ENCODE measurements around the gene PADI3.

Gene PADI3

DNA sequence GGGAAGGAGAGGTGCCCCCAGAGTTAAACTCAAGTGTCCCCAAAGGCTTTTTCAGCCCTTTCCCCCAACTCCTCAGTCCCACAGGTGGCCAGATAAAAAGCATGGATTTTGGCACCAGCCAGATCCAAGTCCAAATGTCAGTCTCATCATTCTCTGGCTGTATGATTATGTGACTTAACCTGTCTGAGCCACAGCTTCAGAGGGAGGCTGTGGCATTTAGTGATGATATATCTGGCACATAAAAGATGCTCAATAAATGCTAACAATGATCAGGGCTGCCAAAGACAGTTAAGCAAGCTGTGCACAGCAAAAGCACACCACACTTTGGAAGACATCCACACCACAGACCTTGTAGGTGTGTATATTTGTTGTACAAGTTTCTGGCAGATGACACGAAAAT, 5.6 kb upstream of the PADI3 start:
- Histone ChIP-seq H3K27me3 (ENCODE audit: insufficient read depth, insufficient read length) (no peaks in the 10 kb centered on the region), H3K9ac (ENCODE audit: insufficient read length, low read depth) (no peak overlapping the region), H3K4me1 (ENCODE audit: insufficient read depth, insufficient read length) (peaks cover 10% of the 10 kb centered on the region), H3K4me3 (ENCODE audit: insufficient read length, low read depth) (no peak overlapping the region), H3K9me3 (ENCODE audit: insufficient read depth, low read length) (no peaks in the 10 kb centered on the region), H3K36me3 (ENCODE audit: insufficient read depth, insufficient read length, low read length) (no peaks in the 10 kb centered on the region)
- DNase-seq (ENCODE audit: low read depth, low spot score): no peak
- TF ChIP-seq ZNF274 (IDR thresholded peaks at IDR 0.05; ENCODE audit: low read depth, low read length): no peak
- no peak for TF ChIP-seq YY1 (IDR thresholded peaks at IDR 0.05; ENCODE audit: insufficient read depth, insufficient read length)
- no peak for TF ChIP-seq SUZ12 (IDR thresholded peaks at IDR 0.05; ENCODE audit: extremely low read depth, insufficient read depth, insufficient read length)

DNA sequence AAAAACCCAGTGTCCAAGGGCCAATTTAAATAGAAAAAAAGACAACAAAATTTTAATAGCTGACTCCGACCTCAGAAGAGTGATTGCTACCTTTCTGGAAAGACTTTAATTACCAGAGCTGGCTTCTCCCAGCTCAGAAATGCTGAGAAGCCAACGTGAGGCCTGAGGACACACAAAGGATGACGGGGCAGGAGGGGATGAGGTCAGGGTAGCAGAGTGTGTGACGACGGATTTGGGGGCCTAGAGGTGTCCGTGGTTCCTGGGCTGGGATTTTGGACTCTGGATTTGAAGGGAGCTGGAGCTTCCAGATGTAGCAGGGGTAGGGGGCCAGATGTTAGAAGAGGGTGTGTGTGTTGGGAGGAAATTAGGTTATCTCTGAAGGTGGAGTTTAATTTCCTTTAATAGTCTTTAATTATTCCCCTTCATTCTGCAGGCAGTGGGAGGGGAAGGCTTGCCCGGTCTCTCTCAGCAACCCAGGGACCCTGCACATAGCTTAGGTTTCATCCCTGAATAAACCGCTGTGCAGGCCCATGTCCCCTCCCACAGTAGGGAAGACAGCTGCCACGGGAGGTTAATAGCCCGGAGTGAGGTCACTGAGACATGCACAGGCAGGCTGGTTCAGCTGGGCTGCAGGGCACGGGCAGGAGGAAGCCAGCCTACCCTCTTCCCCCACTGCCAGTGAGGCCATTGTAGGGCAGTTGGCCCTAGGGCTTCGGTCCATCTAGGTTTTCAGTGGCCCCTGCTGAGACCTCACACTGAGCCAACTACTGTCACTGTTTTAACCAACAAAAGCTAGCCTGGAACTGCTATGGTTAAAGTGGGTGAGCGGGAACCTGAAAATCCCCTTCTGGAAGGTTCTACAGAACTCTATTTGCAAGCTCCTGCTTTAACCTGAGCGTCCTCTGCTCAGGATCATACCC, 3.8 kb upstream of the PADI3 start:
- Histone ChIP-seq H3K27me3 (ENCODE audit: insufficient read depth, insufficient read length) (no peaks in the 10 kb centered on the region), H3K9me3 (ENCODE audit: insufficient read depth, low read length) (no peaks in the 10 kb centered on the region), H3K36me3 (ENCODE audit: insufficient read depth, insufficient read length, low read length) (no peaks in the 10 kb centered on the region), H3K4me1 (ENCODE audit: insufficient read depth, insufficient read length) (peaks cover 5% of the 10 kb centered on the region), H3K4me3 (ENCODE audit: insufficient read length, low read depth) (no peak overlapping the region), H3K9ac (ENCODE audit: insufficient read length, low read depth) (no peak overlapping the region)
- DNase-seq (ENCODE audit: low read depth, low spot score): no peak
- TF ChIP-seq SUZ12 (IDR thresholded peaks at IDR 0.05; ENCODE audit: extremely low read depth, insufficient read depth, insufficient read length) (no peak), YY1 (IDR thresholded peaks at IDR 0.05; ENCODE audit: insufficient read depth, insufficient read length) (no peak), ZNF274 (IDR thresholded peaks at IDR 0.05; ENCODE audit: low read depth, low read length) (no peak)

DNA sequence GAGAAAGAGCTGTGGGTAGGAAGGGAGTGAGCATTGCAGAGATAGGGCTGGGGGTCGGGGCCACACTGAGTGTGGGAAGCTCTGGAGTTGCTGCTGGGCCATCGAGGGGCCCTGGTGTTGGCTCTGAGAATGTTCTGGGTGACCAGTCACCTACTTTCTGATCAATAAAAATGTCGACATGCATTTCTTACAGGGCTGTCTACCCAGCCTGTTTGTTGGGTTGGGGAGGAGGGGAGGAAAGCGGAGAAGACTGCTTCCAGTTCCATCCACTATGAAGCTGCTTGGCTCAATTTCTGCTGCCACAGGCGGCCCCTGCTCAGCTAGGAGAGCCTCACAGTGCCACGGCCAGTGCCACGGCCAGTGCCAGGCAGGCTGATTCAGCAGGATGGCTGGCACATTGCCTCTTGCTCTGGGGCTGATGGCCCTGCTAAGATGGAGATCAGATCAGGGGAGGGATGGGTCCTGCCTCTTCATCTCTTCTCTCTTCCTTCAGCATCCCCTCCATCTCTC, 3.0 kb upstream of the PADI3 start:
- DNase-seq (ENCODE audit: low read depth, low spot score): no peak
- TF ChIP-seq ZNF274 (IDR thresholded peaks at IDR 0.05; ENCODE audit: low read depth, low read length) (no peak), YY1 (IDR thresholded peaks at IDR 0.05; ENCODE audit: insufficient read depth, insufficient read length) (no peak), SUZ12 (IDR thresholded peaks at IDR 0.05; ENCODE audit: extremely low read depth, insufficient read depth, insufficient read length) (no peak)
- no peaks in the 10 kb centered on the region for H3K36me3 ChIP-seq (ENCODE audit: insufficient read depth, insufficient read length, low read length)
- H3K27me3 ChIP-seq (ENCODE audit: insufficient read depth, insufficient read length): no peaks in the 10 kb centered on the region
- H3K9ac ChIP-seq (ENCODE audit: insufficient read length, low read depth): no peak overlapping the region
- peaks cover 5% of the 10 kb centered on the region for H3K4me1 ChIP-seq (ENCODE audit: insufficient read depth, insufficient read length)
- H3K9me3 ChIP-seq (ENCODE audit: insufficient read depth, low read length): no peaks in the 10 kb centered on the region
- no peak overlapping the region for H3K4me3 ChIP-seq (ENCODE audit: insufficient read length, low read depth)

DNA sequence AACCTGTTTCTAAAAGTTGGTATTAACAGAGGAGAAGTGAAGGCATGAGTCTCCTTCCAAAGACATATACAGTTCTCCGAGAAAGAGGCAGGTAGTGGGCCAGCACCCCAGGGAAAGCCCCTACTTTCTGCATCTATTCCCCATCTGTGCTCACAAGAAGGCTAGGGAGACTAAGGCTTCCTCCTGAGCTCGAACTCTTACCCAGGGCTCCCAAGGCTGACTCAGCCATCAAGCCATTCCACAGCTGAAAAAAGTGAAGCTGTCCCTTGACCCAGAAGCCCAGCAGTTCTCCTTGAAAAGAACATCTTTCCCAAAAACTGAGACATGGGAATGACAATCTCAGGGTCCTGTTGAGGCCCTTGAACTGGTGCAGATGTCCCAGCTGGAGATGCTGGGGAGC, 1.9 kb upstream of the PADI3 start:
- H3K9me3 ChIP-seq (ENCODE audit: insufficient read depth, low read length): no peaks in the 10 kb centered on the region
- H3K27me3 ChIP-seq (ENCODE audit: insufficient read depth, insufficient read length): no peaks in the 10 kb centered on the region
- TF ChIP-seq SUZ12 (IDR thresholded peaks at IDR 0.05; ENCODE audit: extremely low read depth, insufficient read depth, insufficient read length) (no peak), ZNF274 (IDR thresholded peaks at IDR 0.05; ENCODE audit: low read depth, low read length) (no peak), YY1 (IDR thresholded peaks at IDR 0.05; ENCODE audit: insufficient read depth, insufficient read length) (no peak)
- no peak for DNase-seq (ENCODE audit: low read depth, low spot score)
- H3K9ac ChIP-seq (ENCODE audit: insufficient read length, low read depth): no peak overlapping the region
- H3K36me3 ChIP-seq (ENCODE audit: insufficient read depth, insufficient read length, low read length): no peaks in the 10 kb centered on the region
- H3K4me3 ChIP-seq (ENCODE audit: insufficient read length, low read depth): no peak overlapping the region
- H3K4me1 ChIP-seq (ENCODE audit: insufficient read depth, insufficient read length): peaks cover 5% of the 10 kb centered on the region

DNA sequence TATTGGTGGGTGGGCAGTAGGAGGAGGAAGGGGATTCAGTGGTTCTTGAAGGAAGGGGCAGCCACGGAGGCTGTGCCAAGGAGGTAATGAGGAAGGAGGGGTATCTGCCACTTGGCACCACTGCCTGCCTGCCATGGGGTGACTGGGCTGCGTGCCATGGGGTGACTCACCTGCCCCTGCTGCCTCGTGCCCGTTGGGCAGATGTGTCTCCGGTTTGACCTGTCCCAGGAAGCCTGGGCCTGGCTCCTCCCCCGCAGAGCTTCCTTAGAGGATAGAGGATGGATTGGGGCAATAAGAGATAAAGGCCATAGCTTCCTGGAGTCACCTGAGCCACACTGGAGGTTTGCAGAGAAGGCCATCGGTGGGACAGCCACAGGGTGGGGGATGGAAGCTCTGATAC, 1.7 kb downstream of the PADI3 start:
- Histone ChIP-seq H3K36me3 (ENCODE audit: insufficient read depth, insufficient read length, low read length) (no peaks in the 10 kb centered on the region), H3K9ac (ENCODE audit: insufficient read length, low read depth) (no peak overlapping the region), H3K9me3 (ENCODE audit: insufficient read depth, low read length) (no peaks in the 10 kb centered on the region), H3K27me3 (ENCODE audit: insufficient read depth, insufficient read length) (no peaks in the 10 kb centered on the region), H3K4me1 (ENCODE audit: insufficient read depth, insufficient read length) (peaks cover 3% of the 10 kb centered on the region), H3K4me3 (ENCODE audit: insufficient read length, low read depth) (no peak overlapping the region)
- DNase-seq (ENCODE audit: low read depth, low spot score): no peak
- TF ChIP-seq SUZ12 (IDR thresholded peaks at IDR 0.05; ENCODE audit: extremely low read depth, insufficient read depth, insufficient read length) (no peak), ZNF274 (IDR thresholded peaks at IDR 0.05; ENCODE audit: low read depth, low read length) (no peak), YY1 (IDR thresholded peaks at IDR 0.05; ENCODE audit: insufficient read depth, insufficient read length) (no peak)

DNA sequence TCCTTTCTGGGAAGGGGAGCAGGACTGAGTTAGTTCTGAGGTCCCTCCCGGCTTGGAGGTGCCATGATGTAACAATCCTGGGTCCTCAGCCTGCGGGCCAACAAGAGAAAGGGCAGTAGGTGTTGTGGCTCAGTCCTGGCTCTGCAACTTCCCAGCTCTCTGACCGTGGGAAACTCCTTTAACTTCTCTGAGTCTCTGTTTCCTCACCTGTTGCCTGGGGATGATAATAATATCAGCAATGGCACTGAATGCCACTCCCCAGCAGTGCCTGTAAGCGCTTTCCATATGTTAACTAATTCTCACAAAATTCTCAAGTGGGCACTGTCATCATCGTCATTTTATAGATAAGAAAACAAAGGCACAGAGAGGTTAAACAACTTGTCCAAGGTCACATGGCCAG, 2.3 kb downstream of the PADI3 start:
- Histone ChIP-seq H3K4me1 (ENCODE audit: insufficient read depth, insufficient read length) (no peaks in the 10 kb centered on the region), H3K9ac (ENCODE audit: insufficient read length, low read depth) (no peak overlapping the region), H3K9me3 (ENCODE audit: insufficient read depth, low read length) (no peaks in the 10 kb centered on the region), H3K36me3 (ENCODE audit: insufficient read depth, insufficient read length, low read length) (no peaks in the 10 kb centered on the region), H3K4me3 (ENCODE audit: insufficient read length, low read depth) (no peak overlapping the region), H3K27me3 (ENCODE audit: insufficient read depth, insufficient read length) (no peaks in the 10 kb centered on the region)
- TF ChIP-seq YY1 (IDR thresholded peaks at IDR 0.05; ENCODE audit: insufficient read depth, insufficient read length) (no peak), ZNF274 (IDR thresholded peaks at IDR 0.05; ENCODE audit: low read depth, low read length) (no peak), SUZ12 (IDR thresholded peaks at IDR 0.05; ENCODE audit: extremely low read depth, insufficient read depth, insufficient read length) (no peak)
- DNase-seq (ENCODE audit: low read depth, low spot score): no peak

DNA sequence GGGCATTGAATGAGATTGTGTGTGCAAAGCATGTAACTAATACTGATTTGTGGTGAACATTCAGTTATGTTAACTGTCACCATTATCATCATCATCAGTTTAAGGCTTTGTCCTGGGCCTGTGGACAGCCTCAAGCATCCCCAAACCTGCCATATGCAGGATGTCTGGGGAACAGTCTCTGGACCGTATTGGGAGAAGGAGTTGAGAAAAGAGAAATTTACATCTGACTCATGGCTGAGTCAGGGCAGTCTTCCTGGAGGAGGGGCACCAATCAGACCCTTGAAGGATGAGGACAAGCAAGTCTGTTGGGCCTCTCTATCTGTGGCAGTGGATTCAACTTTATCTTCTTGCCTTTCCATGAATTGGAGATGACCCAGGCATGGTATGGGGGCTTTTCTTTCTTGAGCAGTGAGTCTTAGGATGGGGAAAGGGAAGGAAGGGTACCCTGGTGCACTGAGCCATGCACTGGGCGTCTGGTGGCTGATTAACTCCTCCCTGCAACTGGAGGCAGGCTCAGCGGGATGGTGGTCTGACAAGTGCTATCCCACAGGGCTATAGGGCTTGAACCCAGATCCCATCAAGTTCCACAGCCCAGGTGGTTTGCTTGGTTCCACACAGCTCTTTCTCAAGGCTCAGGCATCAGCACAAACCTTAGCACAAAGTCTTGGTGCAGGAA, 2.9 kb downstream of the PADI3 start:
- Histone ChIP-seq H3K9ac (ENCODE audit: insufficient read length, low read depth) (no peak overlapping the region), H3K9me3 (ENCODE audit: insufficient read depth, low read length) (no peaks in the 10 kb centered on the region), H3K27me3 (ENCODE audit: insufficient read depth, insufficient read length) (no peaks in the 10 kb centered on the region), H3K4me1 (ENCODE audit: insufficient read depth, insufficient read length) (no peaks in the 10 kb centered on the region), H3K4me3 (ENCODE audit: insufficient read length, low read depth) (no peak overlapping the region), H3K36me3 (ENCODE audit: insufficient read depth, insufficient read length, low read length) (no peaks in the 10 kb centered on the region)
- no peak for DNase-seq (ENCODE audit: low read depth, low spot score)
- TF ChIP-seq YY1 (IDR thresholded peaks at IDR 0.05; ENCODE audit: insufficient read depth, insufficient read length) (no peak), ZNF274 (IDR thresholded peaks at IDR 0.05; ENCODE audit: low read depth, low read length) (no peak), SUZ12 (IDR thresholded peaks at IDR 0.05; ENCODE audit: extremely low read depth, insufficient read depth, insufficient read length) (no peak)

Data from NT2/D1 (cell line).